ENCODE data around the gene IQCN. TPM values are rescaled to one million over a fixed set of nuclear protein-coding genes. Genes with fewer than 3 reads are reported as not detected.

Gene IQCN
- total RNA-seq, 4 donors from 2014 or later = 5.7 to 17.0 (median 8.9) TPM

GRCh38 chr19:18262144-18262543, 12.1 kb downstream of the IQCN start:
- TF ChIP-seq, protein P1, sequence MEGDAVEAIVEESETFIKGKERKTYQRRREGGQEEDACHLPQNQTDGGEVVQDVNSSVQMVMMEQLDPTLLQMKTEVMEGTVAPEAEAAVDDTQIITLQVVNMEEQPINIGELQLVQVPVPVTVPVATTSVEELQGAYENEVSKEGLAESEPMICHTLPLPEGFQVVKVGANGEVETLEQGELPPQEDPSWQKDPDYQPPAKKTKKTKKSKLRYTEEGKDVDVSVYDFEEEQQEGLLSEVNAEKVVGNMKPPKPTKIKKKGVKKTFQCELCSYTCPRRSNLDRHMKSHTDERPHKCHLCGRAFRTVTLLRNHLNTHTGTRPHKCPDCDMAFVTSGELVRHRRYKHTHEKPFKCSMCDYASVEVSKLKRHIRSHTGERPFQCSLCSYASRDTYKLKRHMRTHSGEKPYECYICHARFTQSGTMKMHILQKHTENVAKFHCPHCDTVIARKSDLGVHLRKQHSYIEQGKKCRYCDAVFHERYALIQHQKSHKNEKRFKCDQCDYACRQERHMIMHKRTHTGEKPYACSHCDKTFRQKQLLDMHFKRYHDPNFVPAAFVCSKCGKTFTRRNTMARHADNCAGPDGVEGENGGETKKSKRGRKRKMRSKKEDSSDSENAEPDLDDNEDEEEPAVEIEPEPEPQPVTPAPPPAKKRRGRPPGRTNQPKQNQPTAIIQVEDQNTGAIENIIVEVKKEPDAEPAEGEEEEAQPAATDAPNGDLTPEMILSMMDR (IDR thresholded peaks at IDR 0.05) = no peak
- TF ChIP-seq POLR2A (IDR thresholded peaks at IDR 0.05) = no peak
- no peaks in the 10 kb centered on the region for H3K9me3 ChIP-seq
- no peak for DNase-seq
- H3K27me3 ChIP-seq = no peaks in the 10 kb centered on the region
- peaks cover 22 to 35% of the 10 kb centered on the region in 2 donors for H3K36me3 ChIP-seq
- intact Hi-C loops (cut with DNase I) = no loop called here
- no peak overlapping the region for H3K4me3 ChIP-seq (replicated peaks in 1 of 3)
- no peaks in the 10 kb centered on the region for H3K4me1 ChIP-seq
- no peak overlapping the region for H3K27ac ChIP-seq

DNA sequence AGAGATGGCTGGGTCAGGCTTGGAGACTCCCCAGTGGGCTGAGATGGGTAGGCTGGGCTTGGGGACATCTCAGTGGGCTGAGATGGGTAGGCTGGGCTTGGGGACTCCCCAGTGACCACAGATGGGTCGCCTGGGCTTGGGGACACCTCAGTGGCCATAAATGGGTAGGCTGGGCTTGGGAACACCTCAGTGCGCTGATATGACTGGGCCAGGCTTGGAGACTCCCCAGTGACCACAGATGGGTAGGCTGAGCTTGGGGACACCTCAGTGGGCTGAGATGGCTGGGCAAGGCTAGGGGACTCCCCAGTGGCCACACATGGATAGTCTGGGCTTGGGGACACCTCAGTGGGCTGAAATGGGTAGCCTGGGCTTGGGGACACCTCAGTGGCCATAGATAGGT, 12.8 kb downstream of the IQCN start:
- WGBS, 2 donors = 70 to 100% methylated on average over 1 to 2 of the region's 2 CpGs
- no peaks in the 10 kb centered on the region for H3K9me3 ChIP-seq
- no peak for DNase-seq
- no peaks in the 10 kb centered on the region for H3K27me3 ChIP-seq
- H3K27ac ChIP-seq = no peak overlapping the region
- TF ChIP-seq POLR2A (IDR thresholded peaks at IDR 0.05) = no peak
- TF ChIP-seq, protein P1 (IDR thresholded peaks at IDR 0.05) = no peak
- no peak overlapping the region for H3K4me3 ChIP-seq (replicated peaks in 1 of 3)
- intact Hi-C loops (cut with DNase I) = no loop called here
- H3K36me3 ChIP-seq = peaks cover 15 to 28% of the 10 kb centered on the region in 2 donors
- no peaks in the 10 kb centered on the region for H3K4me1 ChIP-seq

GRCh38 chr19:18259893-18260292, 14.4 kb downstream of the IQCN start:
- TF ChIP-seq POLR2A (IDR thresholded peaks at IDR 0.05) = no peak
- TF ChIP-seq, protein P1 (IDR thresholded peaks at IDR 0.05) = no peak
- WGBS, 2 donors = 98% methylated on average over 4 of the region's 4 CpGs
- Histone ChIP-seq H3K36me3 (peaks cover 5 to 12% of the 10 kb centered on the region in 2 donors), H3K27me3 (no peaks in the 10 kb centered on the region), H3K9me3 (no peaks in the 10 kb centered on the region), H3K4me3 (replicated peaks in 1 of 3) (no peak overlapping the region), H3K4me1 (peaks cover 6 to 8% of the 10 kb centered on the region in 2 donors), H3K27ac (no peak overlapping the region)
- intact Hi-C loops (cut with DNase I) = loop anchor here (10.0 kb wide), 1 partner anchor 155 kb away; the partner anchor contains the start of gene SSBP4
- DNase-seq = no peak

GRCh38 chr19:18257503-18258470, 16.5 kb downstream of the IQCN start:
- H3K27me3 ChIP-seq = no peaks in the 10 kb centered on the region
- peaks cover 12 to 25% of the 10 kb centered on the region in 2 donors for H3K4me1 ChIP-seq
- H3K9me3 ChIP-seq = no peaks in the 10 kb centered on the region
- TF ChIP-seq, protein P1 (IDR thresholded peaks at IDR 0.05) = no peak
- TF ChIP-seq POLR2A (IDR thresholded peaks at IDR 0.05) = no peak
- WGBS, 2 donors = 93 to 97% methylated on average over 17 to 22 of the region's 55 CpGs
- intact Hi-C loops (cut with DNase I) = loop anchor here (10.0 kb wide), 1 partner anchor 157 kb away; the partner anchor contains the start of gene SSBP4
- DNase-seq = no peak
- H3K36me3 ChIP-seq = no peaks in the 10 kb centered on the region
- no peak overlapping the region for H3K27ac ChIP-seq
- H3K4me3 ChIP-seq (replicated peaks in 1 of 3) = no peak overlapping the region

Data from thyroid gland (tissue), 4 donors.